Measurements from ENCODE around the gene TTC39A. TPM values are rescaled to one million over a fixed set of nuclear protein-coding genes. Genes with fewer than 3 reads are reported as not detected.
A peak's percentile ranks its signal among the peaks of the same experiment; 100 is the strongest.

The TTC39A gene
- total RNA-seq, 1 experiment from 2014 or later, result 36.3 TPM

GRCh38 chr1:51316113-51316845 is 14.1 kb downstream of the TTC39A start:
- DNase-seq (ENCODE audit: low spot score), result peak; percentile 23

- peak; percentile 10 for DNase-seq (ENCODE audit: low spot score)
These were observed 15.4 kb downstream of the TTC39A start for GRCh38 chr1:51314974-51315373.

GRCh38 chr1:51313961-51314777 is 16.2 kb downstream of the TTC39A start:
- peak; percentile 76 for DNase-seq (ENCODE audit: low spot score)

GRCh38 chr1:51313268-51313852 is 17.0 kb downstream of the TTC39A start:
- DNase-seq (ENCODE audit: low spot score), result peak; percentile 41

- DNase-seq (ENCODE audit: low spot score), result no peak
These were observed 17.6 kb downstream of the TTC39A start for GRCh38 chr1:51312718-51313117.

- no peak for DNase-seq (ENCODE audit: low spot score)
These were observed 18.5 kb downstream of the TTC39A start for GRCh38 chr1:51311826-51312225.

GRCh38 chr1:51310871-51311613 is 19.3 kb downstream of the TTC39A start:
- no peak for DNase-seq (ENCODE audit: low spot score)

- no peak for DNase-seq (ENCODE audit: low spot score)
These were observed 21.1 kb downstream of the TTC39A start for GRCh38 chr1:51309291-51309690.

GRCh38 chr1:51308636-51309035 is 21.7 kb downstream of the TTC39A start:
- DNase-seq (ENCODE audit: low spot score), result no peak

GRCh38 chr1:51306950-51307349 is 23.4 kb downstream of the TTC39A start:
- no peak for DNase-seq (ENCODE audit: low spot score)

GRCh38 chr1:51305371-51305823 is 25.0 kb downstream of the TTC39A start:
- DNase-seq (ENCODE audit: low spot score), result peak; percentile 40

- no peak for DNase-seq (ENCODE audit: low spot score)
These were observed 26.0 kb downstream of the TTC39A start for GRCh38 chr1:51304360-51304759.

- no peak for DNase-seq (ENCODE audit: low spot score)
These were observed 26.6 kb downstream of the TTC39A start for GRCh38 chr1:51303751-51304251.

GRCh38 chr1:51303315-51303714 is 27.0 kb downstream of the TTC39A start:
- no peak for DNase-seq (ENCODE audit: low spot score)

GRCh38 chr1:51302746-51303145 is 27.6 kb downstream of the TTC39A start:
- no peak for DNase-seq (ENCODE audit: low spot score)

- DNase-seq (ENCODE audit: low spot score), result no peak
These were observed 28.1 kb downstream of the TTC39A start for GRCh38 chr1:51302270-51302669.

GRCh38 chr1:51301844-51302162 is 28.6 kb downstream of the TTC39A start:
- no peak for DNase-seq (ENCODE audit: low spot score)

GRCh38 chr1:51301152-51301843 is 29.1 kb downstream of the TTC39A start:
- no peak for DNase-seq (ENCODE audit: low spot score)

GRCh38 chr1:51299981-51300670 is 30.2 kb downstream of the TTC39A start:
- no peak for DNase-seq (ENCODE audit: low spot score)

- DNase-seq (ENCODE audit: low spot score), result no peak
These were observed 31.0 kb downstream of the TTC39A start for GRCh38 chr1:51299185-51299885.
